ENCODE data around the gene ZNF837. TPM values are rescaled to one million over a fixed set of nuclear protein-coding genes. Genes with fewer than 3 reads are reported as not detected.

The ZNF837 gene
- under 1 TPM; 0.11 to 0.90 (median 0.41) TPM for total RNA-seq
- polyA plus RNA-seq = under 1 TPM; 0.36 to 0.88 TPM
- long read RNA-seq, donor 1, partial matches to known transcripts = 0 of 3 reads
- long read RNA-seq, donor 1, other reads (novel, unspliced or antisense) = 1 of 3 reads
- long read RNA-seq, donor 2, partial matches to known transcripts = 0 of 1 reads
- long read RNA-seq, donor 2, other reads (novel, unspliced or antisense) = 0 of 1 reads
- long read RNA-seq, donor 3 = 0 reads

GRCh38 chr19:58380662-58381459 is at the start of gene ZNF837:
Gene ZNF837, minus strand, starts transcription at chr19:58381030. Its CDS starts 11,698 bp downstream, at chr19:58369332.
- intact Hi-C loops (cut with DNase I) = loop anchor here in 1 of 10 donors (2.0 kb wide), 1 partner anchor 18 kb away; the partner anchor contains the start of gene ZNF497
- H3K27me3 ChIP-seq = no peaks in the 10 kb centered on the region
- peak within 1 kb of the TSS; percentile 53 to 96 (median 79) for H3K4me3 ChIP-seq
- 0 to 1% methylated on average over 83 of the region's 83 CpGs for WGBS, 2 donors
- H3K27ac ChIP-seq = peak within 1 kb of the TSS; percentile 74 to 98 (median 95)
- no peaks in the 10 kb centered on the region for H3K9me3 ChIP-seq
- ATAC-seq = peak; percentile 94 to 97 (median 95)
- no peaks in the 10 kb centered on the region for H3K36me3 ChIP-seq
- TF ChIP-seq, protein P1, sequence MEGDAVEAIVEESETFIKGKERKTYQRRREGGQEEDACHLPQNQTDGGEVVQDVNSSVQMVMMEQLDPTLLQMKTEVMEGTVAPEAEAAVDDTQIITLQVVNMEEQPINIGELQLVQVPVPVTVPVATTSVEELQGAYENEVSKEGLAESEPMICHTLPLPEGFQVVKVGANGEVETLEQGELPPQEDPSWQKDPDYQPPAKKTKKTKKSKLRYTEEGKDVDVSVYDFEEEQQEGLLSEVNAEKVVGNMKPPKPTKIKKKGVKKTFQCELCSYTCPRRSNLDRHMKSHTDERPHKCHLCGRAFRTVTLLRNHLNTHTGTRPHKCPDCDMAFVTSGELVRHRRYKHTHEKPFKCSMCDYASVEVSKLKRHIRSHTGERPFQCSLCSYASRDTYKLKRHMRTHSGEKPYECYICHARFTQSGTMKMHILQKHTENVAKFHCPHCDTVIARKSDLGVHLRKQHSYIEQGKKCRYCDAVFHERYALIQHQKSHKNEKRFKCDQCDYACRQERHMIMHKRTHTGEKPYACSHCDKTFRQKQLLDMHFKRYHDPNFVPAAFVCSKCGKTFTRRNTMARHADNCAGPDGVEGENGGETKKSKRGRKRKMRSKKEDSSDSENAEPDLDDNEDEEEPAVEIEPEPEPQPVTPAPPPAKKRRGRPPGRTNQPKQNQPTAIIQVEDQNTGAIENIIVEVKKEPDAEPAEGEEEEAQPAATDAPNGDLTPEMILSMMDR (IDR thresholded peaks at IDR 0.05) = peak in 2 of 9 donors; percentile 12 to 16
- H3K4me1 ChIP-seq = peaks cover 14 to 39% (median 25%) of the 10 kb centered on the region in 9 donors
- DNase-seq = peak; percentile 97 to 100

DNA sequence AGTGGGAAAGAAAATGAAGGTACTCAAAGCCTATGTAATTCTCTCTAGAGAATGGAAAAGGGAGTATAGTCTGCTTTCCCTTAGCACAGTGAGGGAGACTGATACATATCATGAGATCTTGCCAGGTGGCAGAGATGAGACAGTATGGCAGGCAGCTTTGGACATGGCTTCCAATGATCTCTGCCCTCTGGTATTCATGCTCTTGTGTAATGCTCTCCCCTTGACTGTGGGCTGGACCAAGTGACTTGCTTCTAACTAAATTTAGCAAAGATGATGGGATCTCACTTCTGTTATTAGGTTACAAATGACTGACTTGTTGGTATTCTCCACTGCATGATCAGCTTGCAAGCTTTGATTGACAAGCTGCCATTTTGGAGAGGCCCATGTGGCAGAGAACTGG is 48.9 kb upstream of the ZNF837 start:
- intact Hi-C loops (cut with DNase I) = no loop called here
- ATAC-seq = no peak
- no peak overlapping the region for H3K27ac ChIP-seq

GRCh38 chr19:58428617-58429016 is 47.8 kb upstream of the ZNF837 start:
- 59 to 63% methylated on average over 1 of the region's 1 CpG for WGBS, 2 donors
- H3K4me1 ChIP-seq = no peaks in the 10 kb centered on the region
- H3K27ac ChIP-seq = no peak overlapping the region
- no peaks in the 10 kb centered on the region for H3K27me3 ChIP-seq
- intact Hi-C loops (cut with DNase I) = no loop called here
- TF ChIP-seq, protein P1 (IDR thresholded peaks at IDR 0.05) = no peak
- peaks cover 4 to 91% (median 55%) of the 10 kb centered on the region in 11 donors for H3K9me3 ChIP-seq
- H3K4me3 ChIP-seq = no peak overlapping the region
- ATAC-seq = no peak
- no peak for DNase-seq
- peaks cover 0 to 52% (median 18%) of the 10 kb centered on the region in 9 donors for H3K36me3 ChIP-seq

More for the DNA sequence above, 48.9 kb upstream of the ZNF837 start:
- no peak overlapping the region for H3K4me3 ChIP-seq
- no peak for DNase-seq
- peaks cover 10 to 63% (median 29%) of the 10 kb centered on the region in 9 donors for H3K36me3 ChIP-seq
- peaks cover 13 to 96% (median 66%) of the 10 kb centered on the region in 11 donors for H3K9me3 ChIP-seq
- TF ChIP-seq, protein P1 (IDR thresholded peaks at IDR 0.05) = no peak
- H3K4me1 ChIP-seq = no peaks in the 10 kb centered on the region
- no peaks in the 10 kb centered on the region for H3K27me3 ChIP-seq

DNA sequence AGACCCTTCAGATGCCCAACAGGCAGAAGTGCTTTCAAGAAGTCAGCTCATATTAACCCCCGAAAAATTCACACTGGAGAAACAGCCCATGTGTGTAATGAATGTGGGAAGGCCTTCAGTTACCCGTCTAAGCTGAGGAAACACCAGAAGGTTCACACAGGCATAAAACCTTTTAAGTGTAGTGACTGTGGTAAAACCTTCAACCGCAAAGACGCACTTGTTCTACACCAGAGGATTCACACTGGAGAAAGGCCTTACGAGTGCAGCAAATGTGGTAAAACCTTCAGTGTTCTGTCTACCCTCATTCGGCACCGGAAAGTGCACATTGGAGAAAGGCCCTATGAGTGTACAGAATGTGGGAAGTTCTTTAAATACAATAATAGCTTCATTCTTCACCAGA is 36.2 kb upstream of the ZNF837 start:
- intact Hi-C loops (cut with DNase I) = no loop called here
- peaks cover 0 to 69% (median 41%) of the 10 kb centered on the region in 9 donors for H3K36me3 ChIP-seq

More for the DNA sequence above, 36.2 kb upstream of the ZNF837 start:
- no peak overlapping the region for H3K27ac ChIP-seq
- DNase-seq (no peak), ATAC-seq (no peak)
- 99% methylated on average over 7 of the region's 7 CpGs for WGBS, 2 donors
- TF ChIP-seq, protein P1 (IDR thresholded peaks at IDR 0.05) = no peak
- H3K9me3 ChIP-seq = peaks cover 0 to 11% (median 0%) of the 10 kb centered on the region in 11 donors
- no peaks in the 10 kb centered on the region for H3K4me1 ChIP-seq
- no peaks in the 10 kb centered on the region for H3K27me3 ChIP-seq
- no peak overlapping the region for H3K4me3 ChIP-seq
